Measurements from ENCODE around the gene TGFBR2.

DNA sequence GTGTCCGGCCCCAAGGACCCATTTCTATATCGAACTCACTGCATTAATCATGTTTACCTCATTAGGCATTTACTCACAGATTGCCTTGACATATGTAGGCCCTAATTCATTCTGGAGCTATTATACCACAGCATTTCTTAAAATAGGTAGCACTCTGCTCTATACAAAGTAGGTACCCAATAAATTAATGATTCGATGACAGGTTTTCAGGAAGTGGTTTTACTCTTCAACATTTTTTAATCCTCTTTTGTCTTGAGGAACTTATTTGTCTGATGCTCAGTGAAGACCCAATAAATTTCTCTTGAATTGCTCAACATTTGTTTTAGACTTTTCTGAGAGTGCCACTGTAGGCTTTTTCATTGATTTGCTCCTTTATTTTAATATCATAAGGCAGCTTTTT, 12.1 kb downstream of the TGFBR2 start:
- TF ChIP-seq, protein P1, sequence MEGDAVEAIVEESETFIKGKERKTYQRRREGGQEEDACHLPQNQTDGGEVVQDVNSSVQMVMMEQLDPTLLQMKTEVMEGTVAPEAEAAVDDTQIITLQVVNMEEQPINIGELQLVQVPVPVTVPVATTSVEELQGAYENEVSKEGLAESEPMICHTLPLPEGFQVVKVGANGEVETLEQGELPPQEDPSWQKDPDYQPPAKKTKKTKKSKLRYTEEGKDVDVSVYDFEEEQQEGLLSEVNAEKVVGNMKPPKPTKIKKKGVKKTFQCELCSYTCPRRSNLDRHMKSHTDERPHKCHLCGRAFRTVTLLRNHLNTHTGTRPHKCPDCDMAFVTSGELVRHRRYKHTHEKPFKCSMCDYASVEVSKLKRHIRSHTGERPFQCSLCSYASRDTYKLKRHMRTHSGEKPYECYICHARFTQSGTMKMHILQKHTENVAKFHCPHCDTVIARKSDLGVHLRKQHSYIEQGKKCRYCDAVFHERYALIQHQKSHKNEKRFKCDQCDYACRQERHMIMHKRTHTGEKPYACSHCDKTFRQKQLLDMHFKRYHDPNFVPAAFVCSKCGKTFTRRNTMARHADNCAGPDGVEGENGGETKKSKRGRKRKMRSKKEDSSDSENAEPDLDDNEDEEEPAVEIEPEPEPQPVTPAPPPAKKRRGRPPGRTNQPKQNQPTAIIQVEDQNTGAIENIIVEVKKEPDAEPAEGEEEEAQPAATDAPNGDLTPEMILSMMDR (optimal IDR thresholded peaks at IDR 0.05 in 1 of 3, IDR thresholded peaks at IDR 0.05 in 1 of 3, conservative IDR thresholded peaks at IDR 0.05 in 1 of 3; ENCODE audit: extremely low read depth in 1 of 3, insufficient read depth in 2 of 3, low read length in 3 of 3) = no peak
- TF ChIP-seq EZH2 (IDR thresholded peaks at IDR 0.05; ENCODE audit: low read length) = no peak

All from keratinocyte (primary cell).